Neutrophil (primary cell): ENCODE results near the gene ATP5MG.
A peak's percentile ranks its signal among the peaks of the same experiment; 100 is the strongest.
"Not testable (repeated sequence)": the region's sequence is repeated elsewhere in the genome, so short reads cannot be mapped to it uniquely, and the experiment has no call there.

Source experiments
- H3K27ac ChIP-seq: fragments of 200-600 bp; sonication (generic); 2 replicates; pipeline ENCODE4 v1.5.1; 2016; ENCODE audit warnings: mild to moderate bottlenecking, moderate library complexity
- H3K27me3 ChIP-seq: fragments of 200-600 bp; sonication (generic); 2 replicates; pipeline ENCODE4 v1.6.0; 2016; ENCODE audit warnings: mild to moderate bottlenecking
- H3K36me3 ChIP-seq: fragments of 200-600 bp; sonication (generic); 2 replicates; pipeline ENCODE4 v1.5.1; 2017
- H3K4me1 ChIP-seq, 2 experiments: fragments of 200-600 bp in 1 of 2; sonication (generic) in 1 of 2; 1 replicate in 1 of 2; 2 replicates in 1 of 2; pipeline versions ENCODE4 v1.5.1 to v1.6.1; 2013 to 2016; ENCODE audit warnings: low read depth in 1 of 2, low read length in 1 of 2, mild to moderate bottlenecking in 1 of 2, moderate library complexity in 1 of 2; ENCODE audit not compliant: control insufficient read depth in 1 of 2, insufficient read depth in 1 of 2
- H3K4me3 ChIP-seq, 2 experiments: fragments of 200-600 bp in 1 of 2; sonication (generic) in 1 of 2; 1 replicate in 1 of 2; 2 replicates in 1 of 2; pipeline ENCODE4 v1.5.1; 2013 to 2016; ENCODE audit warnings: low read depth in 1 of 2, low read length in 1 of 2, mild to moderate bottlenecking in 1 of 2, moderate library complexity in 1 of 2
- H3K9me3 ChIP-seq: fragments of 200-600 bp; sonication (generic); 2 replicates; pipeline ENCODE4 v1.5.1; 2016
- CTCF ChIP-seq: fragments of 200-600 bp; sonication (generic); IDR thresholded peaks from 2 replicates; pipeline ENCODE4 v1.5.1; 2016; ENCODE audit warnings: antibody characterized with exemption

The ATP5MG gene

DNA sequence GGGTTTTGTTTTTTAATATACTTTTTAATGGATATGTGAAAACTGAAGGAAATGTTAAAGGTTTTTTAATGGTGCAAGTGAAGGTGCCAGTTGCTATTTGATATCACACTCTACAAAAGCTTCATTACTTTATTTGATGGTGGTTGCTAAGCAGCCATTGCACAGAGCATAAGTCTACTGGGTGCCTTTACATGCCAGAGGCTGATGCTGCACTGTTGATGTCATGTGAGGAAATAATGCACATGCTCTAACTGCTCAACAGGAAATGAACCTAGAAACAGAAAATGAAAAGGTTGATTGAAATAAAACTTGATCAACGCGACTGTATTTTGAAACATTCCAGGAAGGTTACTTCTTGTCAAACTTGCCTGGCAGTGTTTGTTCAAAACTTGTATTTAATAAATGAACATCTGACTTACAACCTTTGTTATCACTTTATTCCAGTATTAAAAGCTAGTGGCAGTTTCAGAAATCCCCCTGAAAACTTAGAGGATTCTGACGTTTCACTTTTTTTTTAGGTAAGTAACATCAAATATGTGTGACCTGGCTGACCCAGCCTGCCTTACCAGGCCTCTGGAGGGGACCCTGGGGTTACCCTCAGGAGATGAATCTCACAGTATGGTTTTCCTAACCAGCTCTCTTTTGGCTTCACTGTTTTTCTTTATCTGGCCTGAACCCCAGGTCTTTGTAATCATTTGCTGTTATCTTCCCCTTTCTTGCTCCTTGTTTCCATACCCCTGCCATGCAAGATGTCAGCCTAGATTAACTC lies 2.4 kb upstream of the ATP5MG start:
- Histone ChIP-seq H3K4me1 (peaks cover 25 to 26% of the 10 kb centered on the region in 2 experiments), H3K9me3 (no peaks in the 10 kb centered on the region), H3K27me3 (no peaks in the 10 kb centered on the region), H3K36me3 (peaks cover 52% of the 10 kb centered on the region), H3K27ac (no peak overlapping the region), H3K4me3 (no peak overlapping the region)
- TF ChIP-seq CTCF: no peak

DNA sequence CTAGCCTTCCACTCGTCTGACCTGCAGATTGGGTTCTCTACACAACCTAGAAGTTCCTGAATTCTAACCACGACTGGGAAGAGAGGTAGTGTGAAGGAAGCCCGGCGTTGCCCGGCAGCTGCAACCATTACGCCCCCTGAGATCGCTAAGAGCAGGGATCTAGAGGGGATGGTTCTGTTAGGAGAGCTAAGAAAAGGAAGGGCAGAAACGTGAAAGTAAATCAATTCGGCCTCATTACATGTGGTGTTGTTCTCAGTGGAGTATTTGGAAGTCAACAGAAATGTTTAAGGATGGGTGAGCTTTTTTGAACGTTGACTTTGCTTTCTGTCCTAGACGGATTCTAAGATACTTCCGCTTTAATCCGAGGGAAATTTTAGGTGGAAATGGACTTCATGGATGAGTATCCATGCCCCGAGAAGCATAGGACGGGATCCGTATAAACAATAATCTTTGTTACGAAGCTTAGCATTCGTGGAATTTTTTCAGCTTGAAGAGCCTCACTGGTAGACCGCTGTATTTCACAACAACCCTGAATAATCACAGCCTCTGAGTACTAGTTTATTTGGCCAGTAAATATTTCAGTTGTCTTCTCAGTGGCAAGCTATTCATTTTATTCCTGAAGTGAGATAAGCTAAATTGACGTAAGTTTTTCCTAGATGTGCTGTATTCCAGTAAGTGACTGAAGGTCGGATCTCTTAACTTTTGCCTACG lies 629 bp downstream of the ATP5MG start:
- Histone ChIP-seq H3K9me3 (no peaks in the 10 kb centered on the region), H3K36me3 (peaks cover 36% of the 10 kb centered on the region), H3K4me1 (peaks cover 25 to 26% of the 10 kb centered on the region in 2 experiments), H3K27ac (peak overlapping the region; percentile 83), H3K4me3 (peak overlapping the region; percentile 82 to 95), H3K27me3 (no peaks in the 10 kb centered on the region)
- TF ChIP-seq CTCF: no peak

DNA sequence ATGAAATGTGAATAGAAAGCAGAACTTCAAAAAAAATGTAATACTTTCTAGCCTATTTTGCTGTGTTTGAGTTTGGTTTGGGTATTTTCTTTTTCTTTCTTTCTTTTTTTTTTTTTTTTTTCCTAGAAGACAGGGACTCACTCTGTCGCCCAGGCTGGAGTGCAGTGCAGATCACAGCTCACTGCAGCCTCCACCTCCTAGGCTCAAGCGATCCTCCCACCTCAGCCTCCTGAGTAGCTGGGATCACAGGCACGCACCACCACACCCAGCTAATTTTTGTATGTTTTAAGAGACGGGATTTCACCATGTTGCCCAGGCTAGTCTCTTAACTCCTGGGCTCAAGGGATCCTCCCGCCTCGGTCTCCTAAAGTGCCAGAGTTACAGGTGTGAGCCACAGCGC lies 1.2 kb downstream of the ATP5MG start:
- peaks cover 36% of the 10 kb centered on the region for H3K36me3 ChIP-seq
- peak overlapping the region; percentile 82 to 95 for H3K4me3 ChIP-seq
- H3K27ac ChIP-seq: peak overlapping the region; percentile 83
- not testable (repeated sequence) for H3K9me3 ChIP-seq, H3K27me3 ChIP-seq
- peaks cover 25 to 26% of the 10 kb centered on the region in 2 experiments for H3K4me1 ChIP-seq

GRCh38 chr11:118406599-118407166 lies 5.3 kb downstream of the ATP5MG start:
- Histone ChIP-seq H3K27ac (no peak overlapping the region), H3K36me3 (peaks cover 39% of the 10 kb centered on the region)

GRCh38 chr11:118410055-118410745 lies 8.8 kb downstream of the ATP5MG start:
- H3K36me3 ChIP-seq: peaks cover 45% of the 10 kb centered on the region
- no peaks in the 10 kb centered on the region for H3K9me3 ChIP-seq
- H3K4me3 ChIP-seq: no peak overlapping the region
- TF ChIP-seq CTCF: no peak
- no peak overlapping the region for H3K27ac ChIP-seq
- no peaks in the 10 kb centered on the region for H3K27me3 ChIP-seq
- H3K4me1 ChIP-seq: peaks cover 3 to 8% of the 10 kb centered on the region in 2 experiments

More at GRCh38 chr11:118406599-118407166, 5.3 kb downstream of the ATP5MG start:
- H3K4me1 ChIP-seq: peaks cover 18% of the 10 kb centered on the region in 2 experiments
- no peak for TF ChIP-seq CTCF
- no peaks in the 10 kb centered on the region for H3K27me3 ChIP-seq
- no peaks in the 10 kb centered on the region for H3K9me3 ChIP-seq
- H3K4me3 ChIP-seq: no peak overlapping the region
